NK-92 (cell line): ENCODE measurements around the gene CCDC154.

Experiments
- DNase-seq: peaks from one replicate; lab custom pipeline; 2025; ENCODE audit not compliant: unreplicated experiment; lab: John Stamatoyannopoulos, UW

The CCDC154 gene

DNA sequence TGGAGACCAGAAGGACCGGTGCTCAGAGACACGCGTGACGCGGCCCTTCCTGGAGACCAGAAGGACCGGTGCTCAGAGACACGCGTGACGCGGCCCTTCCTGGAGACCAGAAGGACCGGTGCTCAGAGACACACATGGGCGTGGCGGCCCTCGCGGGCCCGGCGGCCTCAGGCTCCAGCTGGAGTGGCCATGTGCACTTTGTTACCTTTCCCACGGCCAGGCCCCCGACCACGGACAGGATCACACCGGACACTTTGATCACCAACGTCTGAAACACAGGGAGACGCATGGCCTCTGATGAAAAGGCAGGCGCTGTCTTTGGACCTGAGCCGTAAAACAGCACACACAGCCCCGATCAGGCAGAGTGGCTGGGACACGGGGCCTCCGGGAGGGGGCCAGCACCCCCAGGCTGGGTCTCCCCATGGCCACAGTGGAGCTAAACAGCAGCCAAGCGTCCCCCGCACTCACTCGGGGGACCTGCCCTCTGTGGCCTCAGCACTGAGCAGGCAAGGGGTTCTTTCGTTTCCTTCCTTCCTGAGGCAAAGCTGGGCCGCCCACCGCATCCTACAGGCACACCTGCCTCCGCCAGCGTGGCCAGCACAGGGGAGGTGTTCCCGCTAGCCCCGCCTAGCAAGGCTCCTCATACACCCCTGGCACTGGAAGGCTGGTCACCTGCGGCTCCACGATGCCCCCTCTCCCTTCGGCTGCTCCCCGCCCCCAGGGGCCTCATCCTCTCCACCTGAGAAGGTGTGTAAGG lies 13.3 kb upstream of the CCDC154 start:
- no peak for DNase-seq

- DNase-seq: no peak
These were observed 12.6 kb upstream of the CCDC154 start for GRCh38 chr16:1456951-1457350.

DNA sequence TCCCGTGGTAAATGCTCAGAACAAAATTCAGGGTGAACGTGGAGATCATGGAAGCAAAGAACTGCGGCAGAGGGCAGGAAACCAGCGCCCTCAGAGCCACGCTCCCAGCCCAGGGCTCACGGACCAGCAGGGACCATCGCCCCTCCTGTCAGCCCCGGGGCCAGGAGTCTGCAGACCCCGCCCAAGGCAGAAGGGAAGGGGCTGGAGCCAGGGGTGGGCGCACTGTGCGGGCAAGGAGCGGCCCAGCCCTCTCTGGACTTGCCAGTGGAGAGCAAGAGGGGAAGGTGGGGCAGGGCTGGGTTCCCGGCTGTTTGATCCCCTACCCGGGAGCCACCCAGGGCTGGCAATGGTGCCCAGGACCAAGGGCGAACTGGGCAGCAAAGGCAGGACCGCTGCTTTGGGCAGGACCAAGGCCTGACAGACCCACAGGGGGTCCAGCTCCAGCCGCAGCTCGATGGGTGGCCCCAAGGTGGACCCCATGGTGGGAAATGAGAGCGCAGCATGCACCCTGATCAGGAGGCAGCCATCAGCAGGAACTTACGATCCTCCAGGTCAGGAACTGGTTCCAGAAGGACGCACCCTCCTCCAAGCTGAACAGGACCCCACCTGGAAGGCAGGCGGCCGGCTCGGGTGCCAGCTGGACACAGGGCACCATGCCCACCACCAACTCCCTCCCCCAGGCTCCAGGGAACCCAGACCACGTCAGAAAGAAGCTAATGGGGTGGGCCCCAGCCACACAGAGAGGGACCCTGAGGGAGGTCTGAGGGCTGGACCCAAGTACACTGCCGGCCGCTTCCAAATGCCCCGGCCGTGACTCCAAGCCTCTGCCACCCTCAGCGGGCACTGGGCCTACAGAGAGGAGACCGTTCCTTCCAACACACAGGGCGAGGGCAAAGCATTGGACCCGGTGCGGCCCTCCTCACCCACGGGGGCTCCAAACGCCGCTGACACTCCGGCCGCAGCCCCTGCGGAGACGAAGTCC lies 11.1 kb upstream of the CCDC154 start:
- DNase-seq: no peak

- no peak for DNase-seq
These were observed 10.2 kb upstream of the CCDC154 start for GRCh38 chr16:1454561-1454960.

- no peak for DNase-seq
These were observed 9.0 kb upstream of the CCDC154 start for GRCh38 chr16:1453316-1453715.

- DNase-seq: no peak
These were observed 8.2 kb upstream of the CCDC154 start for GRCh38 chr16:1452530-1452929.

DNA sequence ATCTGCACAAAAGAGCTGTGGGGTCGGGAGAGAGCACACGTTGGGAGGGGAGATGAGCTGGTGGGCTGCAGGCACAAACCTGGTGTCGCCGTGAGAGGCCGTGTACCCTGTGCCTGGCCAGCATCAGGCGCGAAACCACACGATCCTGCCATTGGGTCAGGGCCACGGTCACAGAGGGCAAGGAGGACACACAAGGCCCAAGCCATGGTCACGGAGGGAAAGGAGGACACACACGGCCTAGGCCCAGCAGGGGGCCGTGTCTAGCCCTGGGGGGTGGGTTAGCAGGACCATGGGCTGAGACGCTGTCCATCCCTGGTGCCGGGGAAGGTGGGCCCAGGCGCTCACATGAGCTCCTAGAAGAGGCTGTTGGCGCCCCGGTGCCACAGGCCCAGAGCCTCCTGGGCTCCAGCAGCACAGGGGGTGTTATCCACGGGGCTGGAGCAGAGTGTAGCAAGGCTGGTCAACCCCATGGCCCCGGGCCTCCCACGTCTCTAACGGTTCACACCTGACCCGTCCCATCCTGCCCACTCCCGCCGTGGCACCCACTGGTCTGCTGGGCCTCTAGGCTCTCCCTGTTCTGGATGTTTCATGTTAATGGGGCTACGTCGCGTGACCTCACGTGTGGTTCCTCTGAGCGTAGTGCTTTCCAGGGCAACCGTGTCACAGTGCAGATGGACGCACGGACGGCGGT lies 7.5 kb upstream of the CCDC154 start:
- DNase-seq: no peak

DNA sequence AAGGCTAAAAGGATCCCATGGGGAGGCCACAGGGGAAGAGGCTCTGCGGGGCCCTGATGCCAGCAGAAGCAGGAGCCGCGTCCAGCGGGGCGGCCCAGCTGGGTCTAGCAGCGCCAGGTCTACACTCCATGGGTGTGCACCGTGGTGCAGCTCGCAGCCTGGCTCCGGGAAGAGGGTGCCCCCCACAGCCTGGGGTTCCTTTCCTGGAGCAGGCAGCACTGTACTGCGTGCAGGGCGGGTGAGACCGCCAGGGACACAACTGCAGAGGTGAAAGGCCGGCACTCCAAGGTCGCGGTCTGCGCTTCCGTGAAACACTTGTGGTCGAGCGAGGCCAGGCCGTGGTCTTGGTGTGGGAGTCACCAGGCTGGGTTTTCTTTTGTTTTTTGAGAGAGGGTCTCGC lies 6.5 kb upstream of the CCDC154 start:
- DNase-seq: no peak

DNA sequence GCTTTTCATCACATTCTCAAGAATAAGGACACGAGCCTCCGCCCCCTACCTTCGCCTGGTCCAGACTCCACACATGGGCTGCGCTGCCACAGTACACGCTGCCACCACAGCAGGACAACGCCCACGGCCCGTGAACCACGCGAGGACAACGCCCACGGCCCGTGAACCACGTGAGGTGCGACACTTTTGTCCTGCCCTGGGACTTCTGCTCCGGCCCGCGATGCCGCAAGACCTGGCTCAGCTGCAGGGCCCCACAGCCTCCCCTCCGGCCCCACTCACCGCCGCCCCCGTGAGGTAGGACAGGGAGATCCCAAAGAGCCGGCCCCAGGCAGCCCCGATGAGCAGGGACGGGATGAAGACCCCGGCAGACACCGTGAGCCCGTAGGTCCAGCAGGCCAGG lies 5.9 kb upstream of the CCDC154 start:
- no peak for DNase-seq

- no peak for DNase-seq
These were observed 4.9 kb upstream of the CCDC154 start for GRCh38 chr16:1449201-1449788.

- no peak for DNase-seq
These were observed 4.3 kb upstream of the CCDC154 start for GRCh38 chr16:1448536-1449116.

- no peak for DNase-seq
These were observed 3.6 kb upstream of the CCDC154 start for GRCh38 chr16:1447965-1448364.

- DNase-seq: no peak
These were observed 2.1 kb upstream of the CCDC154 start for GRCh38 chr16:1446296-1447080.

- DNase-seq: no peak
These were observed 1.3 kb upstream of the CCDC154 start for GRCh38 chr16:1445518-1446203.

DNA sequence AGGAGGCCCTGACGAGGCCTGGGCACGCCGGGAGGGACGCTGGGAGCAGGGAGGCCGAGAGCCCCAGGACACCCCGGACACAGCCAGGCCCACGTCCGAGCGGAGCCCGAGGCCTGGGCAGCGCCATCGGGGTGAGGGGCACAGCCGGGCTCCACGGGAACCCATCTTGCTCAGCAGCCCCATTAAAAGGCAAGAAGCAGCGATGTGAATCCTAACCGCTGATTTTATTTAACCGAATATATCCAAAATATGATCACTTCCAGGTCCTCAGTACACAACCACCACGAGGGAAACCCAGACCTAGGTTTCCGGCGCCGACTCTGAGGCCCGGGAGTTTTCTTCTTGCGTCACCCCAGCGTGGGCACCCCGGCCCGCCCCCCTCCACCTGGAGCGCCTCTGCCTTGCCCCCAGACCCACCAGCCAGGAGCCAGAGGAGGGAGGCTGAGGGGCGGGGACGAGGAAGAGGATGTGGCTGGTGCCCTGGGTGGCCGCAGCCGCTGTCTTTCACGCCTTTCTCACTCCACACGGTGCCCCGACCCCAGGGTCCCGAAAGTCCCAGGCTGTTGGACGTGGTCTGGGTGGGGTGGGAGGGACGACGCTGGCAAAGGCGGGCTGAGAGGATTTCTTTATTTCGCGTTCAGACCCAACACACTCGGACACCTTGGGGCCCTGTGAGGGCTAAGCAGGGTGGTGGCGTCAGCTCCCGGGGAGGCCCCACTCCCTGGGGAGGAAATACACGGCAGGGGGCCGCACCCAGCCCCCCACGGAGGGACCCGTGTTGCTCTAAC lies 568 bp upstream of the CCDC154 start:
- DNase-seq: no peak

DNA sequence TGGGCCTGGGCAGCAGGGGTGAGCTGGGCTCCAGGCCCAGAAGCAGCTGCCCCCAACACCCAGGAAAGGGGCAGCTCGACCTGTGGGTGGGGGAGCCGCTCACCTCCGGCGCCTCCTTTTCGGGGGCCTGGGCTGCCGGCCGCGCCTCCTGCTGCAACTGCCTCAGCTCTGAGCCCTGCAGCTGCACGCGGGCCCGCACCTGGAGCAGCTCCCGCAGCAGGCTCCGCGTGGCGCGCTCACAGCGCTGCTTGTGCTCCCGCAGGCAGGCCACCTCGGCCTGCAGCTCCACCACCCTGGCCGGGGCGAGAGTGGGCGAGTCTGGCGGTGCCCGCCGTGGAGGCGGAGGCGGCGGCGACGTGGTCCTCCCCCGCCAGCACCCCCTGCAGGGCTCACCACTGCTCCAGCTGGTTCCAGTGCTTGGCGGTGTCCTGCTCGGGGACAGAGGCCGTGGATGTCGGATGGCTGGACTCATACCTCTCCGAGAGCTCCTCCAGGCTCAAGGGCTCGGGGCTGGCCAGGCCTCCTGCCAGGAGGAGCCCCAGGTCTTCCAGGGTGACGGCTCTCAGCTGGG lies 868 bp downstream of the CCDC154 start:
- no peak for DNase-seq

GRCh38 chr16:1442697-1443096 lies 1.7 kb downstream of the CCDC154 start:
- DNase-seq: no peak

- no peak for DNase-seq
These were observed 2.9 kb downstream of the CCDC154 start for GRCh38 chr16:1441391-1441829.
